CD14-positive monocyte (primary cell): Measurements from ENCODE around the gene DEFB126. TPM values are rescaled to one million over a fixed set of nuclear protein-coding genes. Genes with fewer than 3 reads are reported as not detected.
"Not testable (repeated sequence)": the region's sequence is repeated elsewhere in the genome, so short reads cannot be mapped to it uniquely, and the experiment has no call there.

Experiments
- DNase-seq, 3 donors: peaks; one replicate each; pipeline ENCODE4 v3.0.0-alpha.2; 2011 to 2022
- H2AFZ ChIP-seq: 2 replicates; pipeline ENCODE4 v1.6.0; 2012; ENCODE audit warnings: mild to moderate bottlenecking, low read depth, low read length, inconsistent platforms; ENCODE audit not compliant: insufficient read depth, poor library complexity, severe bottlenecking
- H3K27ac ChIP-seq, 2 donors: 1 replicate in 1 of 2; 2 replicates in 1 of 2; pipeline ENCODE4 v1.5.1; 2012 to 2013; ENCODE audit warnings: low read length in 2 of 2, control low read depth in 1 of 2, inconsistent platforms in 1 of 2, low read depth in 1 of 2, mild to moderate bottlenecking in 1 of 2
- H3K27me3 ChIP-seq, 2 donors: one replicate each; pipeline versions ENCODE4 v1.6.0 to v1.6.1; 2011 to 2013; ENCODE audit warnings: low read length in 2 of 2; ENCODE audit not compliant: control insufficient read depth in 2 of 2, insufficient read depth in 2 of 2
- H3K36me3 ChIP-seq, 2 donors: replicated peaks in 1 of 2; 1 replicate in 1 of 2; 2 replicates in 1 of 2; pipeline versions ENCODE4 v1.5.1 to v1.6.1; 2012 to 2013; ENCODE audit warnings: low read length in 2 of 2, control low read depth in 1 of 2, inconsistent platforms in 1 of 2, mild to moderate bottlenecking in 1 of 2; ENCODE audit not compliant: insufficient read depth in 2 of 2, control insufficient read depth in 1 of 2
- H3K4me1 ChIP-seq, 2 donors: 1 replicate in 1 of 2; 2 replicates in 1 of 2; pipeline versions ENCODE4 v1.5.1 to v1.6.1; 2012 to 2013; ENCODE audit warnings: low read length in 2 of 2, control low read depth in 1 of 2, inconsistent platforms in 1 of 2, mild to moderate bottlenecking in 1 of 2, moderate library complexity in 1 of 2; ENCODE audit not compliant: insufficient read depth in 2 of 2, control insufficient read depth in 1 of 2
- H3K4me2 ChIP-seq: replicated peaks from 2 replicates; pipeline ENCODE3; 2012; ENCODE audit warnings: low read length, moderate library complexity, mild to moderate bottlenecking; ENCODE audit not compliant: poor library complexity, severe bottlenecking; ENCODE audit errors: extremely low read depth
- H3K4me3 ChIP-seq, 3 experiments: fragments of 200-600 bp in 1 of 3; sonication (generic) in 1 of 3; replicated peaks in 1 of 3; 1 replicate in 2 of 3; 2 replicates in 1 of 3; pipeline ENCODE4 v1.5.1; 2011 to 2013; ENCODE audit warnings: low read length in 3 of 3, mild to moderate bottlenecking in 3 of 3, control low read depth in 2 of 3, low read depth in 2 of 3, inconsistent platforms in 1 of 3, moderate library complexity in 1 of 3
- H3K79me2 ChIP-seq: 2 replicates; pipeline ENCODE4 v1.6.0; 2012; ENCODE audit warnings: mild to moderate bottlenecking, control low read depth, inconsistent platforms, low read length, moderate library complexity; ENCODE audit not compliant: insufficient read depth
- H3K9ac ChIP-seq: 2 replicates; pipeline ENCODE4 v1.6.0; 2017; ENCODE audit warnings: low read length, mild to moderate bottlenecking; ENCODE audit not compliant: insufficient read depth, poor library complexity, severe bottlenecking
- H3K9me3 ChIP-seq, 2 donors: replicated peaks in 1 of 2; 1 replicate in 1 of 2; 2 replicates in 1 of 2; pipeline versions ENCODE4 v1.5.1 to v1.6.1; 2012 to 2013; ENCODE audit warnings: low read length in 2 of 2, control low read depth in 1 of 2; ENCODE audit not compliant: control insufficient read depth in 1 of 2, insufficient read depth in 1 of 2
- H4K20me1 ChIP-seq: 2 replicates; pipeline ENCODE4 v1.6.0; 2012; ENCODE audit warnings: mild to moderate bottlenecking, low read length, control low read depth, moderate library complexity; ENCODE audit not compliant: insufficient read depth
- H3K27ac Mint-ChIP-seq, 7 donors: one replicate each; pipeline ENCODE4 v1.8.0; 2020; ENCODE audit warnings: mild to moderate bottlenecking in 7 of 7, mixed read lengths in 7 of 7, moderate library complexity in 6 of 7, inconsistent platforms in 2 of 7
- H3K27me3 Mint-ChIP-seq, 3 donors: one replicate each; pipeline ENCODE4 v1.8.0; 2021 to 2022; ENCODE audit warnings: low read depth in 3 of 3, mild to moderate bottlenecking in 3 of 3, mixed read lengths in 3 of 3, moderate library complexity in 3 of 3, inconsistent platforms in 1 of 3
- H3K36me3 Mint-ChIP-seq, 2 donors: one replicate each; pipeline ENCODE4 v1.8.0; 2020; ENCODE audit warnings: mixed read lengths in 2 of 2, inconsistent platforms in 1 of 2, mild to moderate bottlenecking in 1 of 2
- H3K4me1 Mint-ChIP-seq: one replicate; pipeline ENCODE4 v1.8.0; 2020; ENCODE audit warnings: mild to moderate bottlenecking, mixed read lengths
- H3K4me3 Mint-ChIP-seq, 2 donors: one replicate each; pipeline ENCODE4 v1.8.0; 2020; ENCODE audit warnings: mild to moderate bottlenecking in 2 of 2, mixed read lengths in 2 of 2, moderate library complexity in 1 of 2
- H3K9me3 Mint-ChIP-seq, 7 donors: one replicate each; pipeline ENCODE4 v1.8.0; 2020 to 2022; ENCODE audit warnings: mixed read lengths in 7 of 7, mild to moderate bottlenecking in 6 of 7, moderate library complexity in 6 of 7, inconsistent platforms in 2 of 7
- CTCF ChIP-seq: fragments of 200-600 bp; IDR thresholded peaks from one replicate; pipeline ENCODE4 v1.8.0; 2022; ENCODE audit warnings: antibody characterized with exemption, mild to moderate bottlenecking
- WGBS: methylation state at CpG from one replicate; pipeline ENCODE4 v1.1.5; 2013; ENCODE audit warnings: missing lambda C conversion rate; ENCODE audit not compliant: insufficient coverage; 5-methylcytosine and 5-hydroxymethylcytosine counted together
- intact Hi-C, 2 donors: fragments of 100-400 bp; cut with micrococcal nuclease; formaldehyde crosslinking; loops; one replicate each; pipeline versions ENCODE4 v1.15.0 to v1.15.1; 2023
- polyA plus RNA-seq, 3 donors: library from polyadenylated mRNA; depleted of rRNA in 1 of 3; unstranded in 2 of 3; stranded (reverse) in 1 of 3; fragments of 300-500 nt in 2 of 3; fragments of >200 nt in 1 of 3; fragmentation: Illumina TruSeq in 2 of 3; gene quantifications; 1 replicate in 2 of 3; 2 replicates in 1 of 3; pipeline ENCODE4 v1.2.3, GENCODE V29; 2012 to 2021

DEFB126 gene
- polyA plus RNA-seq, 3 donors = not detected

DNA sequence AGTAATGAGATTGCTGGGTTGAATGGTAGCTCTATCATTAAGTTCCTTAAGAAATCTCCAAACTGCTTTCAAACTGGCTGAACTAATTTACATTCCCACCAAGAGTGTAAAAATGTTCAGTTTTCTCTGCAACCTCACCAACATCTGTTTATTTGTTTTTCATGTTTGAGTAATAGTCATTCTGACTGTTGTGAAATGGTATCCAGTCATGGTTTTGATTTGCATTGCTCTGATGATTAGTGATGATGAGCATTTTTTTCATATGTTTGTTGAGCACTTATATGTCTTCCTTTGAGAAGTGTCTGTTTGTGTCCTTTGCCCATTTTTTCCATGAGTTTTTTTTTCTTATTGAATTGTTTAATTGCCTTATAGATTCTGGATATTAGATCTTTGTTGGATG is 30.0 kb upstream of the DEFB126 start:
- intact Hi-C loops = no loop called here
- Histone ChIP-seq H3K4me2 (no peak overlapping the region), H2AFZ (no peak overlapping the region), H3K9ac (no peak overlapping the region), H3K4me1 (no peaks in the 10 kb centered on the region), H3K4me3 (no peak overlapping the region), H3K27ac (no peak overlapping the region), H3K79me2 (no peaks in the 10 kb centered on the region), H4K20me1 (no peaks in the 10 kb centered on the region), H3K9me3 (peaks cover 11 to 13% of the 10 kb centered on the region in 2 donors), H3K36me3 (no peaks in the 10 kb centered on the region), H3K27me3 (peaks cover 4 to 5% of the 10 kb centered on the region in 2 donors)
- Mint-ChIP-seq H3K27ac (no peak overlapping the region), H3K36me3 (no peaks in the 10 kb centered on the region), H3K4me3 (no peak overlapping the region), H3K4me1 (no peaks in the 10 kb centered on the region), H3K27me3 (peaks cover 10% of the 10 kb centered on the region in 3 donors), H3K9me3 (peaks cover 7 to 14% (median 10%) of the 10 kb centered on the region in 7 donors)
- TF ChIP-seq CTCF = no peak
- no peak for DNase-seq

GRCh38 chr20:117518-117917 is 24.9 kb upstream of the DEFB126 start:
- no peak overlapping the region for H3K27ac Mint-ChIP-seq
- intact Hi-C loops = no loop called here
- no peaks in the 10 kb centered on the region for H4K20me1 ChIP-seq

DNA sequence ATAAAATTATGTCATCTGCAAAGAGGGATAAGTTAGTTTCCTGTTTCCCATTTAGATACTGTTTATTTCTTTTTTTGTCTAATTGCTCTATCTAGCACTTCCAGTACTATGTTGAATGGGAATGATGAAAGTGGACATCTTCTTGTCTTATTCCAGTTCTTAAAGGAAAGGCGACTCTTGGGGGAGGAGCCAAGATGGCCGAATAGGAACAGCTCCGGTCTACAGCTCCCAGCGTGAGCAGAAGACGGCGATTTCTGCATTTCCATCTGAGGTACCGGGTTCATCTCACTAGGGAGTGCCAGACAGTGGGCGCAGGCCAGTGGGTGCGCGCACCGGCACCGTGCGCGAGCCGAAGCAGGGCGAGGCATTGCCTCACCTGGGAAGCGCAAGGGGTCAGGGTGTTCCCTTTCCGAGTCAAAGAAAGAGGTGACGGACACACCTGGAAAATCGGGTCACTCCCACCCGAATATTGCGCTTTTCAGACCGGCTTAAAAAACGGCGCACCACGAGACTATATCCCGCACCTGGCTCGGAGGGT is 12.5 kb upstream of the DEFB126 start:
- WGBS = 96% methylated on average over 13 of the region's 28 CpGs
- H3K9me3 ChIP-seq, H3K27ac ChIP-seq, H3K4me2 ChIP-seq, H3K9ac ChIP-seq, H3K36me3 ChIP-seq, H3K4me1 ChIP-seq, H3K79me2 ChIP-seq, H3K4me1 Mint-ChIP-seq, H3K9me3 Mint-ChIP-seq, DNase-seq, intact Hi-C loops, H3K36me3 Mint-ChIP-seq, H3K27me3 ChIP-seq, H4K20me1 ChIP-seq, H3K4me3 Mint-ChIP-seq, H2AFZ ChIP-seq, H3K4me3 ChIP-seq: not testable (repeated sequence)
- Mint-ChIP-seq H3K27me3 (peaks cover 7 to 16% (median 11%) of the 10 kb centered on the region in 3 donors), H3K27ac (peak overlapping the region in 1 of 7 donors; percentile 42)

More at GRCh38 chr20:117518-117917, 24.9 kb upstream of the DEFB126 start:
- H3K4me1 Mint-ChIP-seq = no peaks in the 10 kb centered on the region
- no peak for TF ChIP-seq CTCF
- no peaks in the 10 kb centered on the region for H3K4me1 ChIP-seq
- H3K9me3 Mint-ChIP-seq = peaks cover 10 to 18% (median 11%) of the 10 kb centered on the region in 7 donors
- H3K9ac ChIP-seq = no peak overlapping the region
- H3K4me3 Mint-ChIP-seq = no peak overlapping the region
- no peak overlapping the region for H3K4me2 ChIP-seq
- H3K27me3 Mint-ChIP-seq = peaks cover 4 to 18% (median 17%) of the 10 kb centered on the region in 3 donors
- H3K9me3 ChIP-seq = peaks cover 11 to 13% of the 10 kb centered on the region in 2 donors
- DNase-seq = no peak
- H2AFZ ChIP-seq = no peak overlapping the region
- H3K36me3 Mint-ChIP-seq = no peaks in the 10 kb centered on the region
- H3K27me3 ChIP-seq = peaks cover 7 to 12% of the 10 kb centered on the region in 2 donors
- H3K4me3 ChIP-seq = no peak overlapping the region
- no peaks in the 10 kb centered on the region for H3K79me2 ChIP-seq
- no peak overlapping the region for H3K27ac ChIP-seq
- H3K36me3 ChIP-seq = no peaks in the 10 kb centered on the region
